Parathyroid adenoma (tissue), 2 donors: ENCODE measurements around the gene CCSER2.

Experiments used
- H2AFZ ChIP-seq: fragments of 300-600 bp; sonication (generic); one replicate; pipeline ENCODE4 v1.7.0; 2017; ENCODE audit warnings: antibody characterized with exemption, mild to moderate bottlenecking
- H3K27ac ChIP-seq: fragments of 300-600 bp; sonication (generic); one replicate; pipeline ENCODE4 v1.7.0; 2017
- H3K27me3 ChIP-seq: fragments of 300-600 bp; sonication (generic); one replicate; pipeline ENCODE4 v1.7.0; 2017; ENCODE audit warnings: low read length; ENCODE audit not compliant: control insufficient read depth, insufficient read depth
- H3K36me3 ChIP-seq: fragments of 300-600 bp; sonication (generic); one replicate; pipeline ENCODE4 v1.7.0; 2017; ENCODE audit warnings: low read length; ENCODE audit not compliant: control insufficient read depth, insufficient read depth
- H3K4me1 ChIP-seq: fragments of 300-600 bp; sonication (generic); one replicate; pipeline ENCODE4 v1.7.0; 2017; ENCODE audit warnings: control low read depth
- H3K4me2 ChIP-seq: fragments of 300-600 bp; sonication (generic); one replicate; pipeline ENCODE4 v1.7.0; 2017; ENCODE audit warnings: low read length
- H3K4me3 ChIP-seq: fragments of 300-600 bp; sonication (generic); one replicate; pipeline ENCODE4 v1.7.0; 2017; ENCODE audit warnings: low read depth, low read length
- H3K79me2 ChIP-seq: fragments of 300-600 bp; sonication (generic); one replicate; pipeline ENCODE4 v1.7.0; 2017; ENCODE audit warnings: control low read depth
- H3K9ac ChIP-seq: fragments of 300-600 bp; sonication (generic); one replicate; pipeline ENCODE4 v1.7.0; 2017; ENCODE audit warnings: mild to moderate bottlenecking
- H3K9me3 ChIP-seq: fragments of 300-600 bp; sonication (generic); one replicate; pipeline ENCODE4 v1.7.0; 2017; ENCODE audit warnings: low read length; ENCODE audit not compliant: control insufficient read depth
- TF ChIP-seq, protein P1 (sequence below): fragments of 300-600 bp; sonication (generic); IDR thresholded peaks from one replicate; pipeline ENCODE4 v1.7.0; 2017; ENCODE audit warnings: antibody characterized with exemption, mild to moderate bottlenecking
- donor health status: primary hyperparathyroidism.

Gene CCSER2

DNA sequence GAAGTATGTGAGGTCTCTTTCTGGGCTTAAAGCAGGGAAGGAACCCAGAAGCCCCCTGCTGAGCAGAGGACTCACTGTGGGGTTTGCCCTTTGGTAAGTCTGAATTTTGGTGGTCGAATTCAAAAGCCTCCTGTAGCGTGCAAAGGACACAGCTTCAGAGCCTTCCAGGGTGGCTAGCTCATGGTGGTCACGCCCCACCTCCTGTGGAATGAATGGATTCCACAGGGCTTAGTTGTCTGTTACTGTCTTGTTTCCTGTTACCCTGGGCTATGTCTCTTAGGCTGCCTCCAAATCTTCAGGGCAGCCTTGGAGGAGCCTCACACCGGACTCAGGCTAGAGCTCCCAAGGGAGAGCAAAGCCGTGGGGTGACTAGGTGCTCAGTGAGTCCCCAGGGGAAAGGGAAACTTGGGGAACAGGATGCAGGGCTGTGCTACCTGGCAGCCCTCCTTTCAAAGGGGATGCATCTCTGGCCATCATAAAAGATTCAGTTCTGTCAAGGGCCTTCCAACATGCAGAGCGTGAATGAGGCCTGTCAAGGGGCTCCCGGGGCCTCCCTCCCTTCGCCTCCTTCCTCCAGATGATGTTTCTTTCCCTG lies 211.7 kb downstream of the CCSER2 start:
- no peak overlapping the region for H2AFZ ChIP-seq
- no peak overlapping the region for H3K27ac ChIP-seq
- H3K4me1 ChIP-seq, result peaks cover 12% of the 10 kb centered on the region
- H3K36me3 ChIP-seq, result no peaks in the 10 kb centered on the region
- peaks cover 4% of the 10 kb centered on the region for H3K27me3 ChIP-seq
- H3K9ac ChIP-seq, result no peak overlapping the region
- TF ChIP-seq, protein P1, sequence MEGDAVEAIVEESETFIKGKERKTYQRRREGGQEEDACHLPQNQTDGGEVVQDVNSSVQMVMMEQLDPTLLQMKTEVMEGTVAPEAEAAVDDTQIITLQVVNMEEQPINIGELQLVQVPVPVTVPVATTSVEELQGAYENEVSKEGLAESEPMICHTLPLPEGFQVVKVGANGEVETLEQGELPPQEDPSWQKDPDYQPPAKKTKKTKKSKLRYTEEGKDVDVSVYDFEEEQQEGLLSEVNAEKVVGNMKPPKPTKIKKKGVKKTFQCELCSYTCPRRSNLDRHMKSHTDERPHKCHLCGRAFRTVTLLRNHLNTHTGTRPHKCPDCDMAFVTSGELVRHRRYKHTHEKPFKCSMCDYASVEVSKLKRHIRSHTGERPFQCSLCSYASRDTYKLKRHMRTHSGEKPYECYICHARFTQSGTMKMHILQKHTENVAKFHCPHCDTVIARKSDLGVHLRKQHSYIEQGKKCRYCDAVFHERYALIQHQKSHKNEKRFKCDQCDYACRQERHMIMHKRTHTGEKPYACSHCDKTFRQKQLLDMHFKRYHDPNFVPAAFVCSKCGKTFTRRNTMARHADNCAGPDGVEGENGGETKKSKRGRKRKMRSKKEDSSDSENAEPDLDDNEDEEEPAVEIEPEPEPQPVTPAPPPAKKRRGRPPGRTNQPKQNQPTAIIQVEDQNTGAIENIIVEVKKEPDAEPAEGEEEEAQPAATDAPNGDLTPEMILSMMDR, result no peak
- no peaks in the 10 kb centered on the region for H3K9me3 ChIP-seq
- no peaks in the 10 kb centered on the region for H3K79me2 ChIP-seq
- H3K4me2 ChIP-seq, result no peak overlapping the region
- H3K4me3 ChIP-seq, result no peak overlapping the region

DNA sequence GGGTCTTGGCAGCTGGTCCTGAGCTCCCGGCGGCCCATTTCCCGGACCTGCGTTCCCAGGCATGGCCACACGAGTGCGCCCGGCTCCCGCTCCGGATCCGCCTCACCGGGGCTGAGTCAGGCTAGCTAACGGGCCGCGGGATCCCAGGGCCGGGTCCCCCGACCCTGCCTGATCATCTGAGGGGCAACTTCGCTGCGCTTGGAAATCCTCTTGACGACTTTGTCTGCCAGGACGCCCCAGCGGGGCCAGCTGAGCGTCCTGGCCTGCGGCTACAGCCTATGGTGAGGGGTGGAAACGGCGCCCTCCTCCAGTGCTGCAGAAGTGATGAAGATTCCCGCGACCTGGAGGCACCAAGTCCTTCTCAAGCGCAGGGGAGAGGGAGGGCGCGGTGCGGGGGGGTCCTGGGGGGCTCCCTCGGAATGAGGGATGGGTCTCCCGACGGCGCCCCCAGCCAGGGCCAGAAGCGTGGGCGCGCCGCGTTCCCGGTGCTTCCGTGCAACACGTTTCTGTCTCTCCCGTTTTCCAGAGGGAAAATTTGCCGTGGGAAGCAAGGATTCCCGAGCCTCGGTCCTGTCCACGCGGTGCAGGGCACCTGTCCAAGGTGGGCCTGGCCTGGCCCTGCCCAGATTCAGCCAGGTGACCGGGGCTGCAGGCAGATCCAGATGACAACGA lies 212.4 kb downstream of the CCSER2 start:
- Histone ChIP-seq H2AFZ (peak overlapping the region; percentile 5), H3K27me3 (peaks cover 4% of the 10 kb centered on the region), H3K4me1 (peaks cover 12% of the 10 kb centered on the region), H3K9me3 (no peaks in the 10 kb centered on the region), H3K4me2 (peak overlapping the region; percentile 37), H3K36me3 (no peaks in the 10 kb centered on the region), H3K4me3 (no peak overlapping the region), H3K9ac (no peak overlapping the region), H3K27ac (no peak overlapping the region), H3K79me2 (no peaks in the 10 kb centered on the region)
- TF ChIP-seq, protein P1, result peak; percentile 62

DNA sequence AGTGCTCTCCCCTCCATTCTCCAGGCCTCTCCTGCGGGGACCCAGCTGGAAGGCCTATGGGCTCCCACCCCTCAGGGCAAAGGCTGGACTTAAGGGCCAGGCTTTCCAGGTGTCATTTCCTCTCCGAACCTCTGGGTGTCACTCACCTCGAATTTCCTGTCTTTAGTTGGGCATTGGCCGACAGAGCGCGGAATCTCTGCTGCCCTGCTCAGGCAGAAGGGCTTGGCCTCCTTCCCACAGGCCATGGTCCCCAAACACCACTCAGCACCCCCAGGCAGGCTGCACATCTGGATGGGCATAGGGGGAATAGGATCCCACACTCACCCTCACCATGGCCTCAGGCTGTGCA lies 212.9 kb downstream of the CCSER2 start:
- peaks cover 4% of the 10 kb centered on the region for H3K27me3 ChIP-seq
- H3K79me2 ChIP-seq, result no peaks in the 10 kb centered on the region
- no peaks in the 10 kb centered on the region for H3K36me3 ChIP-seq
- H3K4me1 ChIP-seq, result peaks cover 12% of the 10 kb centered on the region
- H3K4me3 ChIP-seq, result no peak overlapping the region
- no peak overlapping the region for H3K4me2 ChIP-seq
- no peak overlapping the region for H2AFZ ChIP-seq
- TF ChIP-seq, protein P1, result no peak
- no peak overlapping the region for H3K27ac ChIP-seq
- no peaks in the 10 kb centered on the region for H3K9me3 ChIP-seq
- H3K9ac ChIP-seq, result no peak overlapping the region

DNA sequence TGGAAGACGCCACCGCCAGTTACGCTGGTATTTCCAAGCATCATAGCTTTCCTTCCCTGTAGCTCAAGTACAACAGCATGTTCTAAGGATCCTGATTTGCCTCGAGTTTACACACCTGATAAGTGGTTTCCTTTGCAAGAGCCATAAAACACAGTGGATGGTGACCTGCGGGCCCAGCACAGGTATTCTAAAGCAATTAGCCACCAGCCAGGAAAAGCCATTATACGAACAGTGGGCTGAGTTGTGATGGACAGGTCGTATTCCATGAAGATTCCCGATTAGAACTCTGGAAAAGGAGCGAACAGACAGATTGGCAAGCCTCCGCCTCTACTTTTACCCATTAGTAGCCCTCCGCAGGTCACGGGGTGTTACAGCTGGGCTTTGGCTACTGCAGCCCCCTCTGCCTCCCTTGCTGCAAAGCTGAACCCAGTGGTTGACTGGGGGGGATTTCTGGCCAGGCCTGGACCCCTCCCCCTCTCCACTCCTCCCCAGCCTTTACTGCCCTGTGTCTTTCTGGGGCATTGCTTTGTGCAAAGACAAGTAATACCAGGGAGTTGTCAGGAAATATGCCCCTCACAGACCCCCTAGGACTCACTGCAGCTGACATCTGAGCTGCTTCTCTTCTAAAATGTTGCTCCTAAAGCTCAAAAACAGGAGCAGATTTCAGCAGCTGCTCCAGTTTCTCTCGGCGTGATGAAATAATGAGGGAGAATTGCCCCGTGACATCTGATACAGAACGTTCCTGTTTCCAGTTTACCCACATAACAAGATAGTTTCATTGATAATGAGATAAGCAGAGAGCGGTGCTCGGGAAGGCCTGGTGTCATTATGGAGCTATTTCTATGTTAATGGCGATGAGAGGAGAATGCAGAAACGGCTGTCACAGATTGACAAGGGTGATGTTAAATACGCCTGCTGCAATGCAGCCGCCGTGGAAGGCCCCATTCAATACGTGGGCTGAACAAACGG lies 214.4 kb downstream of the CCSER2 start:
- Histone ChIP-seq H3K4me1 (peaks cover 12% of the 10 kb centered on the region), H3K79me2 (no peaks in the 10 kb centered on the region), H3K36me3 (no peaks in the 10 kb centered on the region), H3K4me2 (no peak overlapping the region), H3K27ac (no peak overlapping the region), H3K4me3 (no peak overlapping the region), H3K27me3 (peaks cover 4% of the 10 kb centered on the region), H3K9me3 (no peaks in the 10 kb centered on the region), H3K9ac (no peak overlapping the region), H2AFZ (peak overlapping the region; percentile 7)
- TF ChIP-seq, protein P1, result no peak
